ENCODE measurements around the gene MMP7. TPM values are rescaled to one million over a fixed set of nuclear protein-coding genes. Genes with fewer than 3 reads are reported as not detected.

MMP7 gene
- 54.8 and 62.9 TPM in 2 replicates for polyA plus RNA-seq (2011; rRNA removed)
- 5.3 and 7.3 TPM in 2 replicates for polyA plus RNA-seq (2012; cell fraction: cytosol; rRNA removed)
- polyA plus RNA-seq (2012; cell fraction: nucleus; rRNA removed), result 4.1 and 4.9 TPM in 2 replicates
- 8.9 to 10.9 TPM (median 10.1 TPM) in 3 replicates for polyA plus RNA-seq (2017; fragmentation: RNase III; extraction: RNeasy Plus Mini Kit Qiagen cat#74134 plus additional on column Dnase treatment)
- 11.2 and 16.4 TPM in 2 replicates for polyA minus RNA-seq (2011; rRNA and poly(A)+ RNA removed)

- WGBS (ENCODE audit: missing lambda C conversion rate), result 2% methylated on average over 8 of the region's 8 CpGs
- ChIA-PET CTCF (interaction anchor here (1.1 kb wide), 1 partner anchor 16 kb away, joined by 3 read pairs; no protein-coding TSS in a partner anchor), POLR2A (no interaction called here)
- Histone ChIP-seq H3K4me2 (peak within 1 kb of the TSS; percentile 78), H3K4me1 (peaks cover 39% of the 10 kb centered on the region), H3K27ac (peak within 1 kb of the TSS; percentile 66 to 83), H3K9me3 (no peaks in the 10 kb centered on the region), H3K4me3 (peak within 1 kb of the TSS; percentile 33)
- peak; percentile 46 to 59 for DNase-seq (ENCODE audit: low read depth in 1 of 2, low spot score in 1 of 2)
- ATAC-seq, result peak; percentile 94
- no peak for FAIRE-seq
- TF ChIP-seq ZSCAN20 (CRISPR knock-in tag; IDR thresholded peaks at IDR 0.05) (no peak), POLR2AphosphoS2 (conservative IDR thresholded peaks at IDR 0.05; ENCODE audit: low read length) (no peak), HEYL (CRISPR knock-in tag; IDR thresholded peaks at IDR 0.05) (no peak), FOSL2 (IDR thresholded peaks at IDR 0.05) (no peak), FOSL2 (CRISPR knock-in tag; IDR thresholded peaks at IDR 0.05) (peak; percentile 35; the same call in 1 of the 2 replicates), FOSB (CRISPR knock-in tag; IDR thresholded peaks at IDR 0.05) (no peak), MAX (IDR thresholded peaks at IDR 0.05) (peak; percentile 32; the same call in 1 of the 2 replicates), RFX5 (IDR thresholded peaks at IDR 0.05) (no peak), POLR2A (IDR thresholded peaks at IDR 0.05; ENCODE audit: low read length) (peak; percentile 28; the same call in 1 of the 2 replicates)
These were observed at the start of gene MMP7 for GRCh38 chr11:102530558-102530957. Gene MMP7 (minus strand): TSS chr11:102530747. CDS start chr11:102530700, 47 bp downstream.

- H3K4me1 ChIP-seq, result peaks cover 21% of the 10 kb centered on the region
- no peak overlapping the region for H3K4me2 ChIP-seq
- ChIA-PET POLR2A (no interaction called here), CTCF (interaction anchor here (1.2 to 1.7 kb wide), 2 partner anchors 18 to 36 kb away, joined by 3 to 4 read pairs; no protein-coding TSS in a partner anchor)
- TF ChIP-seq PBX3 (IDR thresholded peaks at IDR 0.05), result no peak
- no peak for TF ChIP-seq HOXB5 (CRISPR knock-in tag; IDR thresholded peaks at IDR 0.05)
- no peak for TF ChIP-seq RNF2 (IDR thresholded peaks at IDR 0.05; ENCODE audit: borderline replicate concordance, low read depth)
- TF ChIP-seq BCL3 (IDR thresholded peaks at IDR 0.05), result no peak
- TF ChIP-seq REST (IDR thresholded peaks at IDR 0.05), result no peak
- TF ChIP-seq ZFP36 (IDR thresholded peaks at IDR 0.05; ENCODE audit: borderline replicate concordance, partially characterized antibody), result no peak
- no peak for TF ChIP-seq CHD4 (IDR thresholded peaks at IDR 0.05; ENCODE audit: borderline replicate concordance)
- TF ChIP-seq RCOR1 (IDR thresholded peaks at IDR 0.05; ENCODE audit: low read depth, low read length), result no peak
- no peak for TF ChIP-seq TP53 (CRISPR knock-in tag; IDR thresholded peaks at IDR 0.05)
- no peak for TF ChIP-seq ZC3H11A (IDR thresholded peaks at IDR 0.05)
- TF ChIP-seq ELK1 (IDR thresholded peaks at IDR 0.05; ENCODE audit: low read depth, low read length), result no peak
- no peak for TF ChIP-seq FOSL2 (IDR thresholded peaks at IDR 0.05)
- TF ChIP-seq FOSL2 (CRISPR knock-in tag; IDR thresholded peaks at IDR 0.05), result no peak
- TF ChIP-seq EHF (CRISPR knock-in tag; IDR thresholded peaks at IDR 0.05), result no peak
- TF ChIP-seq ATOH8 (CRISPR knock-in tag; IDR thresholded peaks at IDR 0.05; ENCODE audit: low read depth), result no peak
- no peak for ATAC-seq
- 96% methylated on average over 2 of the region's 2 CpGs for WGBS (ENCODE audit: missing lambda C conversion rate)
- no peaks in the 10 kb centered on the region for H3K9me3 ChIP-seq
- H3K27ac ChIP-seq, result no peak overlapping the region
- no peak for FAIRE-seq
- DNase-seq (ENCODE audit: low read depth in 1 of 2, low spot score in 1 of 2), result no peak
- no peak overlapping the region for H3K4me3 ChIP-seq
These were observed 47.2 kb upstream of the MMP7 start for GRCh38 chr11:102577723-102578122.

Measured in A549 (cell line).